Progenitor cell of endocrine pancreas (in vitro differentiated cells): ENCODE data around the gene GALNT8. TPM values are rescaled to one million over a fixed set of nuclear protein-coding genes. Genes with fewer than 3 reads are reported as not detected.

Source experiments
- DNase-seq: peaks from one replicate; pipeline ENCODE4 v3.0.0; 2021; ENCODE audit warnings: low spot score; ENCODE audit not compliant: unreplicated experiment
- H3K27ac Mint-ChIP-seq: 2 replicates; pipeline ENCODE4 v1.8.0; 2021; ENCODE audit warnings: mild to moderate bottlenecking, moderate library complexity, mixed read lengths
- H3K27me3 Mint-ChIP-seq: 2 replicates; pipeline ENCODE4 v1.8.0; 2021; ENCODE audit warnings: mixed read lengths
- H3K36me3 Mint-ChIP-seq: 2 replicates; pipeline ENCODE4 v1.8.0; 2022; ENCODE audit warnings: mixed read lengths; ENCODE audit not compliant: insufficient read depth
- H3K4me1 Mint-ChIP-seq: 2 replicates; pipeline ENCODE4 v1.8.0; 2021; ENCODE audit warnings: low read depth, mixed read lengths
- H3K4me3 Mint-ChIP-seq: 2 replicates; pipeline ENCODE4 v1.8.0; 2021; ENCODE audit warnings: low read depth, mild to moderate bottlenecking, moderate library complexity, mixed read lengths
- H3K9me3 Mint-ChIP-seq: 2 replicates; pipeline ENCODE4 v1.8.0; 2021; ENCODE audit warnings: low read depth, mixed read lengths
- total RNA-seq: library from RNA; stranded (reverse); gene quantifications from 2 replicates; pipeline ENCODE4 v1.2.1, GENCODE V29; 2021
- TF ChIP-seq, protein P1 (sequence below): fragments of 200-600 bp; sonication (generic); IDR thresholded peaks from one replicate; pipeline ENCODE4 v1.5.0; 2021; ENCODE audit warnings: antibody characterized with exemption, mild to moderate bottlenecking; ENCODE audit not compliant: unreplicated experiment

Gene GALNT8
- total RNA-seq, 1 donor from 2014 or later: 15.6 TPM

GRCh38 chr12:4725057-4725456, 4.9 kb downstream of the GALNT8 start:
- H3K4me3 Mint-ChIP-seq: no peak overlapping the region
- peaks cover 11% of the 10 kb centered on the region for H3K36me3 Mint-ChIP-seq
- peaks cover 30% of the 10 kb centered on the region for H3K27me3 Mint-ChIP-seq
- no peaks in the 10 kb centered on the region for H3K9me3 Mint-ChIP-seq
- H3K4me1 Mint-ChIP-seq: peaks cover 7% of the 10 kb centered on the region
- no peak for DNase-seq
- no peak overlapping the region for H3K27ac Mint-ChIP-seq
- TF ChIP-seq, protein P1, sequence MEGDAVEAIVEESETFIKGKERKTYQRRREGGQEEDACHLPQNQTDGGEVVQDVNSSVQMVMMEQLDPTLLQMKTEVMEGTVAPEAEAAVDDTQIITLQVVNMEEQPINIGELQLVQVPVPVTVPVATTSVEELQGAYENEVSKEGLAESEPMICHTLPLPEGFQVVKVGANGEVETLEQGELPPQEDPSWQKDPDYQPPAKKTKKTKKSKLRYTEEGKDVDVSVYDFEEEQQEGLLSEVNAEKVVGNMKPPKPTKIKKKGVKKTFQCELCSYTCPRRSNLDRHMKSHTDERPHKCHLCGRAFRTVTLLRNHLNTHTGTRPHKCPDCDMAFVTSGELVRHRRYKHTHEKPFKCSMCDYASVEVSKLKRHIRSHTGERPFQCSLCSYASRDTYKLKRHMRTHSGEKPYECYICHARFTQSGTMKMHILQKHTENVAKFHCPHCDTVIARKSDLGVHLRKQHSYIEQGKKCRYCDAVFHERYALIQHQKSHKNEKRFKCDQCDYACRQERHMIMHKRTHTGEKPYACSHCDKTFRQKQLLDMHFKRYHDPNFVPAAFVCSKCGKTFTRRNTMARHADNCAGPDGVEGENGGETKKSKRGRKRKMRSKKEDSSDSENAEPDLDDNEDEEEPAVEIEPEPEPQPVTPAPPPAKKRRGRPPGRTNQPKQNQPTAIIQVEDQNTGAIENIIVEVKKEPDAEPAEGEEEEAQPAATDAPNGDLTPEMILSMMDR: no peak

GRCh38 chr12:4734625-4735340, 14.6 kb downstream of the GALNT8 start:
- H3K9me3 Mint-ChIP-seq: no peaks in the 10 kb centered on the region
- H3K27me3 Mint-ChIP-seq: no peaks in the 10 kb centered on the region
- no peak overlapping the region for H3K4me3 Mint-ChIP-seq
- H3K27ac Mint-ChIP-seq: no peak overlapping the region
- DNase-seq: no peak
- peaks cover 4% of the 10 kb centered on the region for H3K4me1 Mint-ChIP-seq
- H3K36me3 Mint-ChIP-seq: peaks cover 2% of the 10 kb centered on the region
- TF ChIP-seq, protein P1: no peak

DNA sequence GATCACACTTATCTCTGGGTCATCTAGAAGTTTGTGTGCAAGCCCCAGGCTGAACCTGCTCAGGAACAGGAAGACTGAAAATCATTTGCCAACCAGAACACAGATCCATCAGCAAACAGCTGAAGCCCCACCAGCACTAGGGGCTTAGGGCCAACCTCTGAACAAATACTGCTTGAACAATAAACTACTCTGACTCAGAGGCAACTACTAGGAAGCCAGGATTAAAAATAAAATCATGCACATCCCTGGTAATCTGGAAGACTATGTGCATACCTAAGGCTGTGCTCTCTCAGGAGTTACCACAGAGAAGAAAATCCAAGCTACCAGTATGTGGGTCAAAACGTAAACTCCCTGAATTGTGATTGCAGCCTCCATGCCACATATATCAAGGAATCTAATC, 15.9 kb downstream of the GALNT8 start:
- peaks cover 2% of the 10 kb centered on the region for H3K36me3 Mint-ChIP-seq
- peaks cover 4% of the 10 kb centered on the region for H3K4me1 Mint-ChIP-seq
- no peaks in the 10 kb centered on the region for H3K27me3 Mint-ChIP-seq
- no peaks in the 10 kb centered on the region for H3K9me3 Mint-ChIP-seq
- H3K4me3 Mint-ChIP-seq: no peak overlapping the region
- no peak overlapping the region for H3K27ac Mint-ChIP-seq
- DNase-seq: no peak
- TF ChIP-seq, protein P1: no peak

GRCh38 chr12:4738541-4738940, 18.3 kb downstream of the GALNT8 start:
- Mint-ChIP-seq H3K4me1 (peaks cover 4% of the 10 kb centered on the region), H3K36me3 (no peaks in the 10 kb centered on the region), H3K27ac (no peak overlapping the region), H3K4me3 (no peak overlapping the region), H3K27me3 (no peaks in the 10 kb centered on the region), H3K9me3 (no peaks in the 10 kb centered on the region)
- TF ChIP-seq, protein P1: no peak
- DNase-seq: no peak

DNA sequence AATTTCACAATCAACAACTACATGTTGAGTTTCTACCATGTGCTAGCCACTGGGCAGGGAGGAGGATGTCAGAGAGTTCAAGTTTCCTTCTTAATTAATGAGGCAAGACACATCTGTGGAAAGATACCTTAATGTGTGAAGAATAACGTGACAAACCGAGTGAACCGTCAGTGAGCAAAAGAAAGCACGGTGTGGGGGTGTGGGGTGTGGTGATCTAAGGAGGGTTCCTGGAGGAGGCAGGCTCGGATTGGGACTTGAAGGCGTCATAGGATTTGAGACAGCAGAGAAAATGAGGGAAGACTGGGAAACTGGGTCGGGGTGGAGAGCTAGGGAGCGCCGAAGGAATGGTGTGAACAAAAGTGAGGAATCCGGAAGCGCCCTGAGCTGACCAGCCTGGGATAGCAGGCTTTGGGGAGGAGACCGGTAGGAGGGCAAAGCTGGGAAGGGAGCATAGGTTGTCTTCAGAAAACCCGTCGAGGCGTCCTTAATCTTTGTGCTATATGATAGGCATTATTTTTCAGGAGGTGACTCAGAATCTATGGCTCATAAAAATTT, 22.3 kb downstream of the GALNT8 start:
- Mint-ChIP-seq H3K9me3 (no peaks in the 10 kb centered on the region), H3K27me3 (no peaks in the 10 kb centered on the region), H3K4me1 (no peaks in the 10 kb centered on the region), H3K27ac (no peak overlapping the region), H3K4me3 (no peak overlapping the region), H3K36me3 (no peaks in the 10 kb centered on the region)
- TF ChIP-seq, protein P1: no peak
- DNase-seq: no peak
